Inflammatory macrophage (primary cell): ENCODE data around the gene DIPK1A.
"Not testable (repeated sequence)": the region's sequence is repeated elsewhere in the genome, so short reads cannot be mapped to it uniquely, and the experiment has no call there.

Experiments used
- DNase-seq, 2 donors: peaks; one replicate each; pipeline ENCODE4 v3.0.0-alpha.2; 2020 to 2022

Gene DIPK1A

GRCh38 chr1:92980732-92981647 lies 19.7 kb upstream of the DIPK1A start:
- DNase-seq = peak; percentile 73 to 82

- DNase-seq = peak; percentile 38 to 44
Observed at GRCh38 chr1:92975551-92976232, 14.4 kb upstream of the DIPK1A start.

- not testable (repeated sequence) for DNase-seq
Observed at GRCh38 chr1:92974112-92974511, 12.8 kb upstream of the DIPK1A start.

- peak in 1 of 2 donors; percentile 49 for DNase-seq
Observed at GRCh38 chr1:92973203-92973897, 12.1 kb upstream of the DIPK1A start.

GRCh38 chr1:92972409-92973129 lies 11.3 kb upstream of the DIPK1A start:
- peak in 1 of 2 donors; percentile 42 for DNase-seq

- DNase-seq = peak; percentile 41 to 59
Observed at GRCh38 chr1:92971932-92972331, 10.7 kb upstream of the DIPK1A start.

- DNase-seq = no peak
Observed at GRCh38 chr1:92970990-92971689, 9.9 kb upstream of the DIPK1A start.

GRCh38 chr1:92969517-92969916 lies 8.3 kb upstream of the DIPK1A start:
- peak in 1 of 2 donors; percentile 53 for DNase-seq

GRCh38 chr1:92968138-92969032 lies 7.1 kb upstream of the DIPK1A start:
- peak; percentile 48 to 59 for DNase-seq

GRCh38 chr1:92964998-92965397 lies 3.7 kb upstream of the DIPK1A start:
- DNase-seq = no peak

- peak in 1 of 2 donors; percentile 32 for DNase-seq
Observed at GRCh38 chr1:92964316-92964715, 3.1 kb upstream of the DIPK1A start.

GRCh38 chr1:92961896-92962752 lies 862 bp upstream of the DIPK1A start:
- peak in 1 of 2 donors; percentile 33 for DNase-seq

- DNase-seq = peak; percentile 76 to 83
Observed at GRCh38 chr1:92960395-92961130, 699 bp downstream of the DIPK1A start.

GRCh38 chr1:92958203-92958970 lies 2.9 kb downstream of the DIPK1A start:
- DNase-seq = no peak

GRCh38 chr1:92957030-92957734 lies 4.1 kb downstream of the DIPK1A start:
- DNase-seq = no peak

GRCh38 chr1:92956254-92957029 lies 4.8 kb downstream of the DIPK1A start:
- no peak for DNase-seq

GRCh38 chr1:92953491-92953890 lies 7.8 kb downstream of the DIPK1A start:
- DNase-seq = peak; percentile 37 to 54
